ENCODE measurements around the gene FLOT2. TPM values are rescaled to one million over a fixed set of nuclear protein-coding genes. Genes with fewer than 3 reads are reported as not detected.

The FLOT2 gene
- total and polyA plus RNA-seq, 12 donors, result 23.8 to 193 (median 69.1) TPM

- Histone ChIP-seq H3K4me3 (no peak overlapping the region), H3K36me3 (replicated peaks in 1 of 2) (peaks cover 0 to 52% of the 10 kb centered on the region in 2 donors), H3K27ac (no peak overlapping the region), H3K4me1 (replicated peaks in 1 of 2) (no peaks in the 10 kb centered on the region), H3K27me3 (no peaks in the 10 kb centered on the region), H3K9me3 (replicated peaks in 1 of 3) (no peaks in the 10 kb centered on the region)
- 89 to 96% (median 93%) methylated on average over 4 of the region's 4 CpGs for WGBS, 4 donors
- intact Hi-C loops (cut with DNase I), result no loop called here
- no peak for DNase-seq
- TF ChIP-seq POLR2A (IDR thresholded peaks at IDR 0.05), result no peak
- no peak for TF ChIP-seq CTCF (IDR thresholded peaks at IDR 0.05)
These were observed 12.2 kb downstream of the FLOT2 start for GRCh38 chr17:28885363-28885762.

GRCh38 chr17:28883967-28884702 lies 13.4 kb downstream of the FLOT2 start:
- 88 to 91% (median 88%) methylated on average over 21 to 27 of the region's 27 CpGs for WGBS, 4 donors
- DNase-seq, result no peak
- intact Hi-C loops (cut with DNase I), result no loop called here
- Histone ChIP-seq H3K27ac (no peak overlapping the region), H3K27me3 (no peaks in the 10 kb centered on the region), H3K4me1 (replicated peaks in 1 of 2) (no peaks in the 10 kb centered on the region), H3K36me3 (replicated peaks in 1 of 2) (peaks cover 0 to 64% of the 10 kb centered on the region in 2 donors), H3K9me3 (replicated peaks in 1 of 3) (no peaks in the 10 kb centered on the region), H3K4me3 (no peak overlapping the region)
- TF ChIP-seq POLR2A (IDR thresholded peaks at IDR 0.05) (no peak), CTCF (IDR thresholded peaks at IDR 0.05) (no peak)

- TF ChIP-seq CTCF (IDR thresholded peaks at IDR 0.05) (no peak), POLR2A (IDR thresholded peaks at IDR 0.05) (no peak)
- DNase-seq, result no peak
- H3K27me3 ChIP-seq, result no peaks in the 10 kb centered on the region
- H3K36me3 ChIP-seq (replicated peaks in 1 of 2), result peaks cover 0 to 69% of the 10 kb centered on the region in 2 donors
- no peak overlapping the region for H3K27ac ChIP-seq
- intact Hi-C loops (cut with DNase I), result no loop called here
- no peaks in the 10 kb centered on the region for H3K4me1 ChIP-seq (replicated peaks in 1 of 2)
- WGBS, 4 donors, result 93 to 100% (median 95%) methylated on average over 8 to 18 of the region's 18 CpGs
- no peaks in the 10 kb centered on the region for H3K9me3 ChIP-seq (replicated peaks in 1 of 3)
- no peak overlapping the region for H3K4me3 ChIP-seq
These were observed 15.2 kb downstream of the FLOT2 start for GRCh38 chr17:28882154-28882895.

GRCh38 chr17:28881533-28882056 lies 15.9 kb downstream of the FLOT2 start:
- Histone ChIP-seq H3K9me3 (replicated peaks in 1 of 3) (no peaks in the 10 kb centered on the region), H3K4me1 (replicated peaks in 1 of 2) (no peaks in the 10 kb centered on the region), H3K36me3 (replicated peaks in 1 of 2) (peaks cover 0 to 69% of the 10 kb centered on the region in 2 donors), H3K27ac (no peak overlapping the region), H3K27me3 (no peaks in the 10 kb centered on the region), H3K4me3 (no peak overlapping the region)
- no peak for DNase-seq
- intact Hi-C loops (cut with DNase I), result no loop called here
- WGBS, 4 donors, result 80 to 97% (median 95%) methylated on average over 1 to 17 of the region's 17 CpGs
- TF ChIP-seq POLR2A (IDR thresholded peaks at IDR 0.05) (no peak), CTCF (IDR thresholded peaks at IDR 0.05) (no peak)

Data from adrenal gland (tissue), 12 donors.